ENCODE data around the gene TXNDC2. TPM values are rescaled to one million over a fixed set of nuclear protein-coding genes. Genes with fewer than 3 reads are reported as not detected.

Gene TXNDC2
- total and polyA plus RNA-seq, 9 of the 15 experiments (the other 6 are each of a cell fraction or from before 2014, with no cell fraction given), result 1.2 to 4.9 (median 2.3) TPM

- peak in 1 of 2 experiments; percentile 86; a peak in 1 of 4 replicates for TF ChIP-seq ZNF639 (CRISPR knock-in tag; conservative IDR thresholded peaks at IDR 0.05 in 1 of 2, IDR thresholded peaks at IDR 0.05 in 1 of 2)
- no peak for TF ChIP-seq DDX20 (tag; IDR thresholded peaks at IDR 0.05; ENCODE audit: low read depth)
- TF ChIP-seq ZNF280B (CRISPR knock-in tag; IDR thresholded peaks at IDR 0.05), result no peak
- TF ChIP-seq RHOXF2B (CRISPR knock-in tag; conservative IDR thresholded peaks at IDR 0.05), result no peak
- TF ChIP-seq E4F1 (CRISPR knock-in tag; IDR thresholded peaks at IDR 0.05; ENCODE audit: borderline replicate concordance), result no peak; the same call in 1 of the 2 replicates
- no peak; the same call in none of the 2 replicates for TF ChIP-seq PKNOX1 (IDR thresholded peaks at IDR 0.05)
- peak; percentile 78 for TF ChIP-seq CHD1 (IDR thresholded peaks at IDR 0.05; ENCODE audit: low read length)
- TF ChIP-seq SAFB (IDR thresholded peaks at IDR 0.05; ENCODE audit: borderline replicate concordance, low read depth, low read length), result peak; percentile 74
- no peak for TF ChIP-seq POLR2H (tag; IDR thresholded peaks at IDR 0.05; ENCODE audit: low read depth)
- peak; percentile 75 for TF ChIP-seq ZNF511 (CRISPR knock-in tag; IDR thresholded peaks at IDR 0.05)
- TF ChIP-seq MXI1 (IDR thresholded peaks at IDR 0.05; ENCODE audit: low read depth, low read length), result peak; percentile 60
- TF ChIP-seq NFRKB (IDR thresholded peaks at IDR 0.05; ENCODE audit: low read depth), result peak; percentile 81
- 0 out of 2 replicates have a peak, but pooled peaks have one; percentile 62 for TF ChIP-seq ZNF589 (CRISPR knock-in tag; IDR thresholded peaks at IDR 0.05; ENCODE audit: low read depth)
- TF ChIP-seq TAF7 (tag; IDR thresholded peaks at IDR 0.05), result peak; percentile 40; the same call in 1 of the 2 replicates
- TF ChIP-seq ZNF12 (CRISPR knock-in tag; IDR thresholded peaks at IDR 0.05), result no peak
- TF ChIP-seq IFI16 (CRISPR knock-in tag; IDR thresholded peaks at IDR 0.05), result no peak
- TF ChIP-seq KHSRP (IDR thresholded peaks at IDR 0.05), result no peak
- TF ChIP-seq ESRRB (CRISPR knock-in tag; IDR thresholded peaks at IDR 0.05; ENCODE audit: borderline replicate concordance), result no peak
- TF ChIP-seq PCBP1 (IDR thresholded peaks at IDR 0.05; ENCODE audit: low read depth, low read length, poor library complexity, severe bottlenecking), result peak; percentile 82
- TF ChIP-seq ZNF764 (CRISPR knock-in tag; IDR thresholded peaks at IDR 0.05; ENCODE audit: low read depth), result no peak; the same call in 1 of the 2 replicates
Observed at GRCh38 chr18:9913526-9914333, 28.0 kb downstream of the TXNDC2 start, which contains the start of gene VAPA (continued).

All from K562 (cell line).